ENCODE results near the gene FUZ. TPM values are rescaled to one million over a fixed set of nuclear protein-coding genes. Genes with fewer than 3 reads are reported as not detected.

The FUZ gene, protein sequence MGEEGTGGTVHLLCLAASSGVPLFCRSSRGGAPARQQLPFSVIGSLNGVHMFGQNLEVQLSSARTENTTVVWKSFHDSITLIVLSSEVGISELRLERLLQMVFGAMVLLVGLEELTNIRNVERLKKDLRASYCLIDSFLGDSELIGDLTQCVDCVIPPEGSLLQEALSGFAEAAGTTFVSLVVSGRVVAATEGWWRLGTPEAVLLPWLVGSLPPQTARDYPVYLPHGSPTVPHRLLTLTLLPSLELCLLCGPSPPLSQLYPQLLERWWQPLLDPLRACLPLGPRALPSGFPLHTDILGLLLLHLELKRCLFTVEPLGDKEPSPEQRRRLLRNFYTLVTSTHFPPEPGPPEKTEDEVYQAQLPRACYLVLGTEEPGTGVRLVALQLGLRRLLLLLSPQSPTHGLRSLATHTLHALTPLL
- 10 to 100 TPM; 14.8 to 23.0 (median 20.1) TPM for total RNA-seq

DNA sequence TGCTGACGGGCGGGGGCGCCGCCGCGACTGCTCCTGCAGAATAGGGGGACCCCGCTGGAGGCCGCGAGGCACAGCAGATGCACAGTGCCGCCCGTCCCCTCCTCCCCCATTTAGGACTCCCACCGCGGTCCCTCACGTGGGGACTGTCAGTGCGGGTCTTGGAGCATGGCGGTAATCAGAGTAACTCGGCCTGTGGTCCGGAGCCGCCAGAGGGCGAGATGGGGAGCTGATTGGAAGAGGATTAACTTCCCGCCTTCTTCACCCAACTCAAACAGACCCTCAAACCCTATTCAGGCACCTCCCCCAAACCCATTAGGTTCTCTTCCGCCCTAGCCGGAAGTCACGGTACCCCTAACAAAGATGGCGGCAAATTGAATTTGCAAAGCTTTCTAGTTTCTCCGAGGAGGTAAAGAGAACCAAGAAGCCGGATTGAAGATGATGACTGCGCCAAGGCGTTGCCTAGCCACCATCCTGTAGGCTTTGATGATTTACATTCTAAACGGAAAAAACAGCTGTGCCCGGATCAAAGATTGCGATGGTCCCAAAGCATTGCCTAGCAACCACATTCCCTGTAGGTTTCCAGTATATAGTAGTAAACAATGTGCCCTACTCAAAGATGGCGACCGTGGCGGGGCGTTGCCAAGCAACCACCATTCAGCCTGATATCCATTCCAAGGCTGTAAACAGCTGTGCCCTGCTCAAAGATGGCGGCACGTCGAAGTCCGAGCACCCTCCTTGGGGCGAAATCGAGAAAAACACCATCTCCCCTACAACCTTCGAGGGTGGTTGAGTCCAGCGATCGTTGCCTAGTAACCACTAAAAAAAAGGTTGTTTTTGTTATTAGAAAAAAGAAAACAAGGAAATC lies at the start of gene FUZ:
Gene FUZ (minus strand): TSS at position 296 of the 865 bp plus-strand sequence. CDS start 186 bp downstream, at position 110.
- Histone ChIP-seq H3K4me1 (peaks cover 0 to 55% (median 13%) of the 10 kb centered on the region in 3 donors), H3K4me3 (peak within 1 kb of the TSS; percentile 67 to 78), H3K27ac (peak within 1 kb of the TSS; percentile 87 to 92 (median 90)), H3K27me3 (no peaks in the 10 kb centered on the region), H3K36me3 (no peaks in the 10 kb centered on the region), H3K9me3 (no peaks in the 10 kb centered on the region)
- ATAC-seq = peak; percentile 76
- WGBS, 2 donors (ENCODE audit: low coverage in 1 of 2) = 0% methylated on average over 9 to 13 of the region's 45 CpGs
- TF ChIP-seq EP300 (IDR thresholded peaks at IDR 0.05) (no peak), POLR2A (IDR thresholded peaks at IDR 0.05) (peak in 1 of 2 donors; percentile 14), POLR2AphosphoS5 (IDR thresholded peaks at IDR 0.05) (peak; percentile 66)
- TF ChIP-seq, protein P1, sequence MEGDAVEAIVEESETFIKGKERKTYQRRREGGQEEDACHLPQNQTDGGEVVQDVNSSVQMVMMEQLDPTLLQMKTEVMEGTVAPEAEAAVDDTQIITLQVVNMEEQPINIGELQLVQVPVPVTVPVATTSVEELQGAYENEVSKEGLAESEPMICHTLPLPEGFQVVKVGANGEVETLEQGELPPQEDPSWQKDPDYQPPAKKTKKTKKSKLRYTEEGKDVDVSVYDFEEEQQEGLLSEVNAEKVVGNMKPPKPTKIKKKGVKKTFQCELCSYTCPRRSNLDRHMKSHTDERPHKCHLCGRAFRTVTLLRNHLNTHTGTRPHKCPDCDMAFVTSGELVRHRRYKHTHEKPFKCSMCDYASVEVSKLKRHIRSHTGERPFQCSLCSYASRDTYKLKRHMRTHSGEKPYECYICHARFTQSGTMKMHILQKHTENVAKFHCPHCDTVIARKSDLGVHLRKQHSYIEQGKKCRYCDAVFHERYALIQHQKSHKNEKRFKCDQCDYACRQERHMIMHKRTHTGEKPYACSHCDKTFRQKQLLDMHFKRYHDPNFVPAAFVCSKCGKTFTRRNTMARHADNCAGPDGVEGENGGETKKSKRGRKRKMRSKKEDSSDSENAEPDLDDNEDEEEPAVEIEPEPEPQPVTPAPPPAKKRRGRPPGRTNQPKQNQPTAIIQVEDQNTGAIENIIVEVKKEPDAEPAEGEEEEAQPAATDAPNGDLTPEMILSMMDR (IDR thresholded peaks at IDR 0.05) = peak in 3 of 4 experiments; percentile 39 to 51 (median 40)

DNA sequence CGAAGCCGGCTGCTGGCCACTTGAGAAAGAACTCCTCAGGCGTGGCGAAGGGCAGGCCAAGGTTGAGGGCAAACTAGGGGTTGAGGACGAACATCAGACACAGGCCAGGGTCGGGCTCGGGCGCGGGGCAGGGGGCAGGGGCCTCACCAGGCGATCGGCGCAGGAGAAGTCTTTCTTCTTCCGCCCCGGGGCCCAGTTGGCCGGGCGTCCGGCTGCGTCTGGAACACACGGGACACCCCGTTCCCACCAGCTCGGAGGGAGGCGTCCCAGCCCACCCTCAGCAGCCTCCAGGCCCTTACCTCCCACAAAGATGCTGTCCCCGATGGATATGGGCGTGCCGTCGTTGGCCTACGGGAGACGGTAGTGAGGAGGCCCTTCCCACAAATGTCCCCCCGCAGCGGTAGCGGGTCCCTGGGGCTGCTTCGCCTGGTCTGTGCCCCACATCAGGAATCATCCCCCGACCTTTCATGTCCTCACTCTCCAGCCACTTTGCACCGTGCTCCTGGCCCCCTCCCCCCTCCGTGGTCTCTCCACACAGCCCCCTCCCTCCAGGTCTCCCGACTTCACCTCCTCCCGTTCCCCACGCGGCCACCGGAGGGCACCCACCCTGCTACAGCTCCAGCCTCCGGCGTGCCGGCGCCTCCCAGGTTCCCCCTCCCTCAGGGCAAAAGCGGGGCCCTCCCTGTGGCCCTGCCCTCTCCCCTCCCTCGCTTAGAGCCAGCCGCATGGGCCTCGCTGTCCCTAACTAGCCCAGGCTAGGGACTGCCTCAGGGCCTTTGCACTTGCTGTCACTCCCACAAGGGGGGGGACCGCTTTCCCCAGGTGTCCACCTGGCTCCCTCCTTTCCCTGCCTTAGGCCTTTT lies 49.5 kb upstream of the FUZ start:
- WGBS, 2 donors (ENCODE audit: low coverage in 1 of 2) = 53% methylated on average over 3 of the region's 49 CpGs; no CpG with 5 or more reads in 1 of the 2 donors
- no peak for ATAC-seq
- no peak overlapping the region for H3K4me3 ChIP-seq
- H3K27ac ChIP-seq = peak overlapping the region in 2 of 4 donors; percentile 4 to 5
- TF ChIP-seq POLR2AphosphoS5 (IDR thresholded peaks at IDR 0.05) (no peak), EP300 (IDR thresholded peaks at IDR 0.05) (no peak), POLR2A (IDR thresholded peaks at IDR 0.05) (no peak)
- TF ChIP-seq, protein P1 (IDR thresholded peaks at IDR 0.05) = no peak
- peaks cover 0 to 55% (median 16%) of the 10 kb centered on the region in 3 donors for H3K4me1 ChIP-seq
- H3K36me3 ChIP-seq = peaks cover 0 to 69% of the 10 kb centered on the region in 2 donors
- H3K27me3 ChIP-seq = no peaks in the 10 kb centered on the region
- H3K9me3 ChIP-seq = no peaks in the 10 kb centered on the region

DNA sequence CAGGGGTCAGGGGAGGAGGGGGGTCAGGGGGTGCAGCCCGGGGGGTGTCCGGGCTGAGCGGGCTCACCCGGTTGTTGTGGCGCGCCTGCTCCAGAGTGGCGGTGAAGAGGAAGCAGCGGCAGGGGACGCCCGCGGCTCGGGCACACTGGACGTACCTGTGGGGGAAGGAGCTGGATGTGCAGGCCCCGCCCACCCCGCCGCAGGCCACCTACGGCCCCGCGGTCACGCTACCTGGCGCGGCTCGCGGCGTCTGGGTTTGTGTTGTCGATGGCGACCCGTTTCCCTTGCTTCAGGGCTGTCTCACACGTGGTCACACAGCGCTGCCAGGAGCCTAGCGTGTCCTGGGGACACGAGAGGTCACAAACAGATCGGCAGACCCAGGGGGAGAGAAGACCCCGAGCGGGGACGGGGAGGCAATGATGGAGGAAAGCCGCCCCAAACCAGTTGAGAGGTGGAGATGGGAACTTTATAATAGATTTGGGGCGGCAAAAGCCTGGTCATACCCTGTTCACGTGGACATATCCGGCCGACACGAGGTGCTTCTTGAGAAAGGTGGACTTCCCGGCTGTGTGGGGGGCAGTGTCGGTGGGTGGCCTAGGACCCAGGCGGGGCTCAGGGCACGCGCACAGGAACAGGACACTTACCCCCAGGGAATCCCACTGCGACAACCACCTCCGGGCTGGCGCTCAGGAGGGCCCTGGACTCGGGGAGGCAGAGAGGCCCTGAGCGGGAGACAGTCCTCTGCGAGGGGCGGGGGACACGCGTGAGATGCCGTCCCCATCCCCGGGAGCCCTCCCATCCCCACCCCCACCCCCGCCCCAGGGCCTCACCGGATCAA lies 48.7 kb upstream of the FUZ start:
- no peak for TF ChIP-seq EP300 (IDR thresholded peaks at IDR 0.05)
- TF ChIP-seq POLR2AphosphoS5 (IDR thresholded peaks at IDR 0.05) = no peak
- TF ChIP-seq, protein P1 (IDR thresholded peaks at IDR 0.05) = no peak
- TF ChIP-seq POLR2A (IDR thresholded peaks at IDR 0.05) = no peak
- Histone ChIP-seq H3K9me3 (no peaks in the 10 kb centered on the region), H3K4me3 (no peak overlapping the region), H3K27ac (peak overlapping the region in 3 of 4 donors; percentile 49 to 73 (median 68)), H3K27me3 (no peaks in the 10 kb centered on the region), H3K4me1 (peaks cover 0 to 56% (median 15%) of the 10 kb centered on the region in 3 donors), H3K36me3 (peaks cover 0 to 78% of the 10 kb centered on the region in 2 donors)
- no peak for ATAC-seq
- 80 to 84% methylated on average over 8 to 14 of the region's 60 CpGs for WGBS, 2 donors (ENCODE audit: low coverage in 1 of 2)

DNA sequence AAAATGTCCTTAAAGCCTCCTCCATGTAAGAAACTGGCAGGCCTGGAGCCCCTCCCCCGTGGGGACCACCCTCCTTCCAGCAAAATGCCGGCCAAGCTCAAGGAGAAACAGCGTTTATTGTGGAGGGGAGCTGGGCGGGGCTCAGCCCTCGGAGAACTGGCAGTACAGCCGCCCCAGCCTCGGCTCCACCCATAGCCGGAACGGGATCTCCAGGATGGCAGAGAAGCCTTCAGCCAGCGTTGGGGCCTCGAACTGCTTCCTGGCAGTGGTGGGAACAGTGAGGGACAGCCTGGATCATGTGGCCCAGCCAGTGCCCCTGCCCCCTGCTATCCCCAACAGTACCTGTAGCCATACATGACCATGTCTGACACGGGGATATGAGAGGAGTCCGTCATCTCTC lies 48.0 kb upstream of the FUZ start:
- no CpG with 5 or more reads among the region's 13 CpGs for WGBS, 2 donors (ENCODE audit: low coverage in 1 of 2)
- Histone ChIP-seq H3K27ac (peak overlapping the region in 3 of 4 donors; percentile 49 to 73 (median 68)), H3K36me3 (peaks cover 0 to 85% of the 10 kb centered on the region in 2 donors)

More for the DNA sequence above, 48.0 kb upstream of the FUZ start:
- peak; percentile 55 for ATAC-seq
- Histone ChIP-seq H3K4me1 (peaks cover 0 to 49% (median 8%) of the 10 kb centered on the region in 3 donors), H3K9me3 (no peaks in the 10 kb centered on the region), H3K4me3 (peak overlapping the region in 1 of 2 donors; percentile 14), H3K27me3 (no peaks in the 10 kb centered on the region)
- no peak for TF ChIP-seq POLR2A (IDR thresholded peaks at IDR 0.05)
- TF ChIP-seq, protein P1 (IDR thresholded peaks at IDR 0.05) = no peak
- no peak for TF ChIP-seq EP300 (IDR thresholded peaks at IDR 0.05)

Measured in gastroesophageal sphincter (tissue), 4 donors.